A549 (cell line): ENCODE measurements around the gene SLCO3A1. TPM values are rescaled to one million over a fixed set of nuclear protein-coding genes. Genes with fewer than 3 reads are reported as not detected.

Experiments used
- ATAC-seq, 2 experiments: fragments of 200-7000 bp in 1 of 2; fragments of >200 bp in 1 of 2; cut with Nextera tagmentation in 1 of 2; cut with Tn5 transposase in 1 of 2; 3 replicates each; pipeline versions ENCODE4 v1.8.0 to v1.9.1; 2018 to 2020; ENCODE audit warnings: mild to moderate bottlenecking in 1 of 2, moderate library complexity in 1 of 2
- CTCF ChIA-PET: fragments of 300-600 bp; sonication (Branson Sonifier 250); formaldehyde crosslinking; extraction: SDS; loops from one replicate; lab custom pipeline; 2021; ENCODE audit warnings: antibody characterized with exemption, inconsistent platforms; lab: Yijun Ruan, JAX
- POLR2A ChIA-PET: fragments of 350-600 bp; formaldehyde crosslinking; extraction: SDS; loops from one replicate; lab custom pipeline; 2021; ENCODE audit warnings: antibody characterized with exemption, inconsistent platforms; lab: Yijun Ruan, JAX
- DNase-seq, 2 experiments: peaks; one replicate each; pipeline versions ENCODE4 v3.0.0 to v3.0.0-alpha.2; 2011 to 2016; ENCODE audit warnings: low read depth in 1 of 2, low spot score in 1 of 2
- FAIRE-seq: peaks from 2 replicates; lab custom pipeline; 2011; peaks lifted over from hg19 to GRCh38; lab: Jason Lieb, UNC
- H3K27ac ChIP-seq, 2 experiments: fragments of >200 bp; sonication (Bioruptor Twin); formaldehyde crosslinking; 3 replicates each; pipeline ENCODE4 v1.5.1; 2016 to 2017
- H3K4me1 ChIP-seq: fragments of >200 bp; sonication (Bioruptor Twin); formaldehyde crosslinking; 3 replicates; pipeline ENCODE4 v1.6.1; 2016
- H3K4me2 ChIP-seq: fragments of >200 bp; sonication (Bioruptor Twin); formaldehyde crosslinking; 3 replicates; pipeline ENCODE4 v1.6.1; 2016
- H3K4me3 ChIP-seq: fragments of >200 bp; sonication (Bioruptor Twin); formaldehyde crosslinking; 3 replicates; pipeline ENCODE4 v1.5.1; 2016
- H3K9me3 ChIP-seq: fragments of >200 bp; sonication (Bioruptor Twin); formaldehyde crosslinking; 3 replicates; pipeline ENCODE4 v1.6.1; 2016
- CEBPB ChIP-seq, 2 experiments: fragments of >200 bp in 1 of 2; sonication (Bioruptor Twin) in 1 of 2; formaldehyde crosslinking in 1 of 2; IDR thresholded peaks; 2 replicates each; pipeline ENCODE4 v1.6.1; 2012 to 2016
- CHD2 ChIP-seq: fragments of 150-350 bp; IDR thresholded peaks from 2 replicates; pipeline ENCODE4 v1.6.1; 2014; ENCODE audit warnings: low read length; ENCODE audit not compliant: partially characterized antibody
- CHD4 ChIP-seq: fragments of 200-600 bp; sonication (generic); IDR thresholded peaks from 2 replicates; pipeline ENCODE4 v1.6.1; 2016; ENCODE audit warnings: antibody characterized with exemption, mild to moderate bottlenecking, borderline replicate concordance
- CTCF ChIP-seq: fragments of >200 bp; sonication (Bioruptor Twin); formaldehyde crosslinking; IDR thresholded peaks from 3 replicates; pipeline ENCODE4 v1.5.1; 2016
- EHF ChIP-seq: fragments of 250-450 bp; sonication (Bioruptor Pico); IDR thresholded peaks from 2 replicates; pipeline ENCODE4 v1.5.0; 2020; ENCODE audit warnings: mild to moderate bottlenecking
- FOSB ChIP-seq: fragments of 250-450 bp; sonication (Bioruptor Pico); IDR thresholded peaks from 2 replicates; pipeline ENCODE4 v1.5.0; 2020; ENCODE audit warnings: mild to moderate bottlenecking, moderate library complexity
- HOXB5 ChIP-seq: fragments of 250-450 bp; sonication (Bioruptor Pico); IDR thresholded peaks from 2 replicates; pipeline ENCODE4 v1.5.0; 2020; ENCODE audit warnings: mild to moderate bottlenecking, moderate library complexity
- JUN ChIP-seq, 2 experiments: fragments of >200 bp; sonication (Bioruptor Twin); formaldehyde crosslinking; IDR thresholded peaks; 2 replicates in 1 of 2; 3 replicates in 1 of 2; pipeline ENCODE4 v1.6.1; 2016 to 2017
- MYC ChIP-seq: IDR thresholded peaks from 2 replicates; pipeline ENCODE4 v1.6.1; 2012; ENCODE audit warnings: mild to moderate bottlenecking, inconsistent platforms, low read length, improper control_type of control experiment, borderline replicate concordance
- PHF8 ChIP-seq: fragments of 200-600 bp; sonication (generic); IDR thresholded peaks from 2 replicates; pipeline ENCODE4 v1.6.1; 2016; ENCODE audit warnings: low read depth, mild to moderate bottlenecking, antibody characterized with exemption, moderate library complexity, borderline replicate concordance
- RAD21 ChIP-seq, 2 experiments: fragments of >200 bp in 1 of 2; sonication (Bioruptor Twin) in 1 of 2; formaldehyde crosslinking in 1 of 2; IDR thresholded peaks in 1 of 2; conservative IDR thresholded peaks in 1 of 2; 2 replicates in 1 of 2; 3 replicates in 1 of 2; pipeline ENCODE4 v1.6.1; 2012 to 2018; ENCODE audit warnings: inconsistent platforms in 1 of 2
- RFX5 ChIP-seq: fragments of 450-650 bp; IDR thresholded peaks from 2 replicates; pipeline ENCODE4 v1.7.1; 2014; ENCODE audit warnings: antibody characterized with exemption, mild to moderate bottlenecking, moderate library complexity
- SMC3 ChIP-seq: fragments of >200 bp; sonication (Bioruptor Twin); formaldehyde crosslinking; IDR thresholded peaks from 3 replicates; pipeline ENCODE4 v1.6.1; 2018; ENCODE audit warnings: inconsistent platforms
- SREBF2 ChIP-seq: fragments of 450-650 bp; IDR thresholded peaks from 2 replicates; pipeline ENCODE4 v1.6.1; 2014; ENCODE audit warnings: mild to moderate bottlenecking, moderate library complexity
- USF2 ChIP-seq: fragments of 450-650 bp; IDR thresholded peaks from 2 replicates; pipeline ENCODE4 v1.6.1; 2014; ENCODE audit warnings: antibody characterized with exemption
- ZFP36 ChIP-seq: fragments of 450-650 bp; IDR thresholded peaks from 2 replicates; pipeline ENCODE4 v1.6.1; 2014; ENCODE audit warnings: borderline replicate concordance; ENCODE audit not compliant: partially characterized antibody
- WGBS: methylation state at CpG from one replicate; pipeline ENCODE4 v1.1.6; 2017; ENCODE audit errors: missing lambda C conversion rate; 5-methylcytosine and 5-hydroxymethylcytosine counted together
- polyA plus RNA-seq, 4 experiments: library from polyadenylated mRNA; depleted of rRNA in 3 of 4; stranded (reverse); fragments of >200 nt; fragmentation: RNase III in 1 of 4; extraction: RNeasy Plus Mini Kit Qiagen cat#74134 plus additional on column Dnase treatment in 1 of 4; gene quantifications; 2 replicates in 3 of 4; 3 replicates in 1 of 4; pipeline ENCODE4 v1.2.3, GENCODE V29; 2011 to 2017
- TF ChIP-seq, protein P1 (sequence below): fragments of 200-600 bp; sonication (generic); IDR thresholded peaks from 2 replicates; pipeline ENCODE4 v1.6.1; 2016; ENCODE audit warnings: antibody characterized with exemption, mild to moderate bottlenecking, moderate library complexity
- TF ChIP-seq, protein P2 (sequence below): fragments of >200 bp; sonication (Bioruptor Twin); formaldehyde crosslinking; IDR thresholded peaks from 3 replicates; pipeline ENCODE4 v1.6.1; 2016
- TF ChIP-seq, protein P3 (sequence below): fragments of >200 bp; sonication (Bioruptor Twin); formaldehyde crosslinking; IDR thresholded peaks from 2 replicates; pipeline ENCODE4 v1.6.1; 2016

Gene SLCO3A1
- polyA plus RNA-seq, 2 of the 4 experiments (the other 2 are of a cell fraction): 16.8 to 17.0 TPM

GRCh38 chr15:91941871-91942658 lies 88.6 kb downstream of the SLCO3A1 start:
- no peak for FAIRE-seq
- TF ChIP-seq, protein P1, sequence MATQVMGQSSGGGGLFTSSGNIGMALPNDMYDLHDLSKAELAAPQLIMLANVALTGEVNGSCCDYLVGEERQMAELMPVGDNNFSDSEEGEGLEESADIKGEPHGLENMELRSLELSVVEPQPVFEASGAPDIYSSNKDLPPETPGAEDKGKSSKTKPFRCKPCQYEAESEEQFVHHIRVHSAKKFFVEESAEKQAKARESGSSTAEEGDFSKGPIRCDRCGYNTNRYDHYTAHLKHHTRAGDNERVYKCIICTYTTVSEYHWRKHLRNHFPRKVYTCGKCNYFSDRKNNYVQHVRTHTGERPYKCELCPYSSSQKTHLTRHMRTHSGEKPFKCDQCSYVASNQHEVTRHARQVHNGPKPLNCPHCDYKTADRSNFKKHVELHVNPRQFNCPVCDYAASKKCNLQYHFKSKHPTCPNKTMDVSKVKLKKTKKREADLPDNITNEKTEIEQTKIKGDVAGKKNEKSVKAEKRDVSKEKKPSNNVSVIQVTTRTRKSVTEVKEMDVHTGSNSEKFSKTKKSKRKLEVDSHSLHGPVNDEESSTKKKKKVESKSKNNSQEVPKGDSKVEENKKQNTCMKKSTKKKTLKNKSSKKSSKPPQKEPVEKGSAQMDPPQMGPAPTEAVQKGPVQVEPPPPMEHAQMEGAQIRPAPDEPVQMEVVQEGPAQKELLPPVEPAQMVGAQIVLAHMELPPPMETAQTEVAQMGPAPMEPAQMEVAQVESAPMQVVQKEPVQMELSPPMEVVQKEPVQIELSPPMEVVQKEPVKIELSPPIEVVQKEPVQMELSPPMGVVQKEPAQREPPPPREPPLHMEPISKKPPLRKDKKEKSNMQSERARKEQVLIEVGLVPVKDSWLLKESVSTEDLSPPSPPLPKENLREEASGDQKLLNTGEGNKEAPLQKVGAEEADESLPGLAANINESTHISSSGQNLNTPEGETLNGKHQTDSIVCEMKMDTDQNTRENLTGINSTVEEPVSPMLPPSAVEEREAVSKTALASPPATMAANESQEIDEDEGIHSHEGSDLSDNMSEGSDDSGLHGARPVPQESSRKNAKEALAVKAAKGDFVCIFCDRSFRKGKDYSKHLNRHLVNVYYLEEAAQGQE: no peak
- TF ChIP-seq FOSB (CRISPR knock-in tag) (no peak), CTCF (peak; percentile 27), RAD21 (conservative IDR thresholded peaks at IDR 0.05 in 1 of 2, IDR thresholded peaks at IDR 0.05 in 1 of 2) (peak; percentile 41 to 46; a peak in 4 of 5 replicates), HOXB5 (CRISPR knock-in tag) (no peak), PHF8 (no peak), CHD2 (no peak), ZFP36 (no peak), EHF (no peak), CHD4 (no peak), USF2 (no peak), RFX5 (no peak), SMC3 (0 out of 3 replicates have a peak, but pooled peaks have one; percentile 6)
- 69% methylated on average over 9 of the region's 9 CpGs for WGBS
- no peaks in the 10 kb centered on the region for H3K9me3 ChIP-seq
- CTCF ChIA-PET: interaction anchor here (0.6 to 5.8 kb wide), 21 partner anchors 9 to 760 kb away, joined by 3 to 69 read pairs (median 4); partner anchors contain the start of gene SLCO3A1
- no peak overlapping the region for H3K4me3 ChIP-seq
- H3K4me1 ChIP-seq: peaks cover 48% of the 10 kb centered on the region
- H3K4me2 ChIP-seq: peak overlapping the region; percentile 94
- peak overlapping the region; percentile 53 to 77; a peak in 5 of 6 replicates for H3K27ac ChIP-seq
- ATAC-seq: no peak; a peak in 1 of 6 replicates
- POLR2A ChIA-PET: interaction anchor here (0.8 to 1.3 kb wide), 3 partner anchors 74 to 89 kb away, joined by 3 to 5 read pairs (median 3); partner anchors contain the start of gene SLCO3A1
- no peak for DNase-seq

GRCh38 chr15:91942720-91943394 lies 89.3 kb downstream of the SLCO3A1 start:
- 14% methylated on average over 9 of the region's 9 CpGs for WGBS
- FAIRE-seq: peak; percentile 99
- Histone ChIP-seq H3K4me3 (peak overlapping the region; percentile 23; the same call in 1 of the 3 replicates), H3K4me2 (peak overlapping the region; percentile 94), H3K27ac (peak overlapping the region; percentile 53 to 77), H3K9me3 (no peaks in the 10 kb centered on the region), H3K4me1 (peaks cover 56% of the 10 kb centered on the region)
- peak; percentile 75 to 85 for ATAC-seq
- ChIA-PET CTCF (interaction anchor here (0.6 to 5.8 kb wide), 11 partner anchors 16 to 759 kb away, joined by 3 to 69 read pairs (median 4); partner anchors contain the start of gene SLCO3A1), POLR2A (interaction anchor here (1.3 kb wide), 1 partner anchor 89 kb away, joined by 5 read pairs; the partner anchor contains the start of gene SLCO3A1)
- TF ChIP-seq, protein P2, sequence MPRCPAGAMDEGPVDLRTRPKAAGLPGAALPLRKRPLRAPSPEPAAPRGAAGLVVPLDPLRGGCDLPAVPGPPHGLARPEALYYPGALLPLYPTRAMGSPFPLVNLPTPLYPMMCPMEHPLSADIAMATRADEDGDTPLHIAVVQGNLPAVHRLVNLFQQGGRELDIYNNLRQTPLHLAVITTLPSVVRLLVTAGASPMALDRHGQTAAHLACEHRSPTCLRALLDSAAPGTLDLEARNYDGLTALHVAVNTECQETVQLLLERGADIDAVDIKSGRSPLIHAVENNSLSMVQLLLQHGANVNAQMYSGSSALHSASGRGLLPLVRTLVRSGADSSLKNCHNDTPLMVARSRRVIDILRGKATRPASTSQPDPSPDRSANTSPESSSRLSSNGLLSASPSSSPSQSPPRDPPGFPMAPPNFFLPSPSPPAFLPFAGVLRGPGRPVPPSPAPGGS: no peak
- TF ChIP-seq JUN (IDR thresholded peaks at IDR 0.05) (no peak), MYC (0 out of 2 replicates have a peak, but pooled peaks have one; percentile 32), CEBPB (IDR thresholded peaks at IDR 0.05) (peak; percentile 99 to 100), SREBF2 (no peak)
- TF ChIP-seq, protein P3, sequence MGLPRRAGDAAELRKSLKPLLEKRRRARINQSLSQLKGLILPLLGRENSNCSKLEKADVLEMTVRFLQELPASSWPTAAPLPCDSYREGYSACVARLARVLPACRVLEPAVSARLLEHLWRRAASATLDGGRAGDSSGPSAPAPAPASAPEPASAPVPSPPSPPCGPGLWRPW: peak; percentile 77; the same call in 1 of the 2 replicates
- peak; percentile 64 to 84 for DNase-seq
